ENCODE data around the gene ARHGAP32.

The ARHGAP32 gene

DNA sequence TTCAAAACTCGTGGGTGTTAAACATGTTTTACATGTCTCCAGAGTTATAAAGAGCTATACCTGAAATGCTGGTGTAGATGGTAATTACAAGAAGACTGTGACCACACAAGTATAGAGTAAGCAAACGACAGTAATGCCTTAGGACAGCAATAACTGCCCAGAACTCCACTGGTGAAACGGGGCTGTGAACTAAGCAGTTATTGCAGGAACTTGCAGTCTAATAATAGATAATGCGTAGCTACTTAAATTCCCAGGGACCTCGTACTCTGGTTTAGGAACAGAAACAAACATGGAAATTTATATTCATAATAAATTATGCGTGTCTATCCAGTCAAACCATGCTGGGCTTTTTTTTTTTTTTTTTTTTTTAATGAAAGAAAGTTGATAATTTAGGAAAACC, 224.5 kb downstream of the ARHGAP32 start:
- Histone ChIP-seq H3K4me1 (ENCODE audit: control insufficient read depth, insufficient read depth, low read length, poor library complexity, severe bottlenecking) (no peaks in the 10 kb centered on the region), H3K36me3 (ENCODE audit: control insufficient read depth, insufficient read depth, low read length) (no peaks in the 10 kb centered on the region), H3K27me3 (replicated peaks; ENCODE audit: control insufficient read depth, insufficient read depth, low read length, poor library complexity, severe bottlenecking) (no peaks in the 10 kb centered on the region), H3K27ac (ENCODE audit: insufficient read depth, low read length, poor library complexity, severe bottlenecking) (no peak overlapping the region), H3K9me3 (ENCODE audit: control insufficient read depth, low read length) (no peaks in the 10 kb centered on the region), H3K4me3 (ENCODE audit: insufficient read depth, low read depth, low read length, poor library complexity, severe bottlenecking) (no peak overlapping the region)
- DNase-seq = no peak

DNA sequence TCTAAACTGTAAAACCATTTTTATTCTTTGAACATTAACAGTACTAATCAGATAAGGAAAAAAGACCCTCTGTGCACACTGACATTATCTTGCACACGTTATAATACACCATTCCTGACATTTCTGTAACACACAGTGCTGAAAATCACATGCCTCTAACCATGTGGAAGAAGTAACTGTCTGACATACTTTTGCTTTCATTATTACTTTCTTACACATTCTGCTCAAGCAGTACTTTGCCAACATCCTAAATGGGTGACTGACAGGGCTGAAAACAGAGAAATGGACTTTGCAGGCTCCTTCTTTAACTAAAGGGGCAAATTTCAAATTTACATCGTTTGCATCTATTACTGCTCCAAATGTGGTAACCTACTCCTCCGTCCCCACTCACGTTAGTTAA, 226.6 kb downstream of the ARHGAP32 start:
- no peak for DNase-seq
- H3K27ac ChIP-seq (ENCODE audit: insufficient read depth, low read length, poor library complexity, severe bottlenecking) = no peak overlapping the region
- no peaks in the 10 kb centered on the region for H3K9me3 ChIP-seq (ENCODE audit: control insufficient read depth, low read length)
- no peaks in the 10 kb centered on the region for H3K4me1 ChIP-seq (ENCODE audit: control insufficient read depth, insufficient read depth, low read length, poor library complexity, severe bottlenecking)
- H3K36me3 ChIP-seq (ENCODE audit: control insufficient read depth, insufficient read depth, low read length) = no peaks in the 10 kb centered on the region
- H3K27me3 ChIP-seq (replicated peaks; ENCODE audit: control insufficient read depth, insufficient read depth, low read length, poor library complexity, severe bottlenecking) = no peaks in the 10 kb centered on the region
- H3K4me3 ChIP-seq (ENCODE audit: insufficient read depth, low read depth, low read length, poor library complexity, severe bottlenecking) = no peak overlapping the region

DNA sequence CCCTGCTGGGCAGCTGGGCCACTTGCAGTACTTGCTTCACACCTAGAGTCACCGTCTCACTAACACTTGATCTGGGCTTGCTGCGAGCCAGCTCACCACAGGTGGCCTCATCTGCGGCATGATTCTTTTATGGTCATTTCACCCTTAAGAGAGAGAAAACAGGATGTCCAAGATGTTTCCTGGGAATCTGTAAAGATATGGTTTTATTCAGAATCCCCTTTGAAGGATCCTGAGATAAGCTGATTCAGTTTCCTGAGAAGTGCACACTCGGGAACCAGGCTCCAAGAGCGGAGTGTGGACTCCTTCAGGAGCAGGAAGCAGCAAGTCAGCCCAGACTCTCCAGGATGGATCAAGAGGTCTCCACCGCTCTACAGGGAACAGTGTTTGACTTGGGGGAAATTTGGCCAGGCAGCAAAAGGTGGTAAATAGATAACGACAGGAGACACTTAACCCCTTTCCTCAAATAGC, 227.6 kb downstream of the ARHGAP32 start:
- no peak overlapping the region for H3K27ac ChIP-seq (ENCODE audit: insufficient read depth, low read length, poor library complexity, severe bottlenecking)
- DNase-seq = no peak
- no peaks in the 10 kb centered on the region for H3K36me3 ChIP-seq (ENCODE audit: control insufficient read depth, insufficient read depth, low read length)
- H3K4me3 ChIP-seq (ENCODE audit: insufficient read depth, low read depth, low read length, poor library complexity, severe bottlenecking) = no peak overlapping the region
- no peaks in the 10 kb centered on the region for H3K27me3 ChIP-seq (replicated peaks; ENCODE audit: control insufficient read depth, insufficient read depth, low read length, poor library complexity, severe bottlenecking)
- H3K4me1 ChIP-seq (ENCODE audit: control insufficient read depth, insufficient read depth, low read length, poor library complexity, severe bottlenecking) = no peaks in the 10 kb centered on the region
- H3K9me3 ChIP-seq (ENCODE audit: control insufficient read depth, low read length) = no peaks in the 10 kb centered on the region

DNA sequence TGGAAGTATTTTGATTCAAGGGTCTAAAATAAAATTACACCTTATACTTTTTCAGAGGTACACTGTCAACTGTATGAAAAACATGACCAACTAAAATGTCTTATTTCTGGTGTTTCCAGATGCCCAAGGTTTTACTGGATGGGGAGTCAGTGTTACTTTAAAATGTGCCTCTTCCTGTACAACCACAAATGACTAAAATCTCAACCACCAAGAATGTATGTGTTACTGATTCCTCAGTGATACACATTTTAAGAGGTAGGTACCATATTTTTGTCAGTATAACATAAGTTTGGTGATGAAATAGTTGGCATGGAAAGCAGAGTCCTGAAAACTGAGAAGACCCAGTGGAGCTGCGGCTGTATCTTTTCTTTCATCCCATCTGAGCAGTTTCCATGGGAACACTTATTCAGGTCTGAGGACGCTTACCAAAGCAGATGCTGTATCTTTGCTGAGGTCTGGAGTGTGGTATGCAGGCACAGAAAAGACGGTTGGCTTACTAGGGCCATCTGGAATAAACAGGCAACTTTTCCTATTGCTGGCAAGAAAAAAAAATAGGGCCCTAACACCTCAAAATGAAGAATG, 228.3 kb downstream of the ARHGAP32 start:
- H3K36me3 ChIP-seq (ENCODE audit: control insufficient read depth, insufficient read depth, low read length) = no peaks in the 10 kb centered on the region
- no peaks in the 10 kb centered on the region for H3K9me3 ChIP-seq (ENCODE audit: control insufficient read depth, low read length)
- no peaks in the 10 kb centered on the region for H3K27me3 ChIP-seq (replicated peaks; ENCODE audit: control insufficient read depth, insufficient read depth, low read length, poor library complexity, severe bottlenecking)
- H3K27ac ChIP-seq (ENCODE audit: insufficient read depth, low read length, poor library complexity, severe bottlenecking) = no peak overlapping the region
- DNase-seq = no peak
- H3K4me1 ChIP-seq (ENCODE audit: control insufficient read depth, insufficient read depth, low read length, poor library complexity, severe bottlenecking) = no peaks in the 10 kb centered on the region
- no peak overlapping the region for H3K4me3 ChIP-seq (ENCODE audit: insufficient read depth, low read depth, low read length, poor library complexity, severe bottlenecking)

DNA sequence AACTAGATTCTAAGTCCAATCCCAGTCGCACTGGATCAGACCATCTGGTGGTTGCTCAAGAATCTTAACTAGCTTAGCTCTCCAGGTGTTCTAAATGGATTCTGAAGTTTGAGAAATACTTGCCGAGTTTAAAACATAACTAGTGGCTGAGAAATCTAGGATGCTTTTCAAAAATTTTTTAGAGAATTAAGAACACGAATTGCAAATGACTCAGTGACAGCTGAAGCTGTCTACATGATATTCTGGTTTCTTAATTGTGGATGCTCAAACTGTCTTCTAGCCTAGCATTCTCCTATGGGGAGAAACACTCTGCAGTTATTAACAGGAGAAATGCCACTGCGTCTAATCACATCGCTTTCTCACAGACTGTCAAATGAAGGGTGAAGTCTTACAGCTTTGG, 229.2 kb downstream of the ARHGAP32 start:
- no peak for DNase-seq
- Histone ChIP-seq H3K4me3 (ENCODE audit: insufficient read depth, low read depth, low read length, poor library complexity, severe bottlenecking) (no peak overlapping the region), H3K27ac (ENCODE audit: insufficient read depth, low read length, poor library complexity, severe bottlenecking) (no peak overlapping the region), H3K36me3 (ENCODE audit: control insufficient read depth, insufficient read depth, low read length) (no peaks in the 10 kb centered on the region), H3K9me3 (ENCODE audit: control insufficient read depth, low read length) (no peaks in the 10 kb centered on the region), H3K27me3 (replicated peaks; ENCODE audit: control insufficient read depth, insufficient read depth, low read length, poor library complexity, severe bottlenecking) (no peaks in the 10 kb centered on the region), H3K4me1 (ENCODE audit: control insufficient read depth, insufficient read depth, low read length, poor library complexity, severe bottlenecking) (no peaks in the 10 kb centered on the region)

DNA sequence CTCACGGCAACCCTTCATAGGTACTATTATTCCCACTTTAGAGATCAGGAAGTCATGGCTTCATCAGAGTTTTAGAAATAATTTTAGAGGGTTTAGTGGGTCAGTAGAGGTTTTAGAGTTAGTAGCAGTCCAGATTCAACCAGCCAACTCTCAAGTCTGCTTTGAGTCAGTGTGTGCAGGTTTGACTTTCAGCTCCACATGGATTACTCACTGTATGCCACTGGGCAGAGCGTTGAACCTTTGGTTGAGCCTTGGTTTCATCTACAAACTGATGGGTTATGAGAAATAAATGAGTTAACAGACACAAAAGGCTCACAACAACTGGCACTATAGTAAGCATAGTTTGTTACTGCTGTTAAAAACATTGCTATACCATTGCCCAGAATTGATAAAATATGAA, 230.5 kb downstream of the ARHGAP32 start:
- DNase-seq = no peak
- H3K36me3 ChIP-seq (ENCODE audit: control insufficient read depth, insufficient read depth, low read length) = no peaks in the 10 kb centered on the region
- H3K27ac ChIP-seq (ENCODE audit: insufficient read depth, low read length, poor library complexity, severe bottlenecking) = no peak overlapping the region
- H3K4me3 ChIP-seq (ENCODE audit: insufficient read depth, low read depth, low read length, poor library complexity, severe bottlenecking) = no peak overlapping the region
- H3K9me3 ChIP-seq (ENCODE audit: control insufficient read depth, low read length) = no peaks in the 10 kb centered on the region
- H3K4me1 ChIP-seq (ENCODE audit: control insufficient read depth, insufficient read depth, low read length, poor library complexity, severe bottlenecking) = no peaks in the 10 kb centered on the region
- no peaks in the 10 kb centered on the region for H3K27me3 ChIP-seq (replicated peaks; ENCODE audit: control insufficient read depth, insufficient read depth, low read length, poor library complexity, severe bottlenecking)

DNA sequence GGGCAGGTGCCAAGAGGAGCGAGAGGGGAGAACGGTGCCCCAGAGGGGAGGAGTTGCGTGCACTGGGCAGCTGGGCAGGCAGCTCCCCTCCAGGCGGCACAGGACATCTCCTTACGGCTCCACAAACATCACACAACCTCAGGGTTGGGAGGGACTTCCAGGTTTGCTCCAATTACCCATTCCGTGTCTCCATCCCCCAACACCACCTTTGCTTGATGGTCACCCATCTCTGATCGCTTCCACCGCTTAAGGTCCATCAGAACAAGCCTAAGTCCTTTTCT, 235.0 kb downstream of the ARHGAP32 start:
- Histone ChIP-seq H3K27me3 (replicated peaks; ENCODE audit: control insufficient read depth, insufficient read depth, low read length, poor library complexity, severe bottlenecking) (no peaks in the 10 kb centered on the region), H3K27ac (ENCODE audit: insufficient read depth, low read length, poor library complexity, severe bottlenecking) (no peak overlapping the region), H3K36me3 (ENCODE audit: control insufficient read depth, insufficient read depth, low read length) (no peaks in the 10 kb centered on the region), H3K4me1 (ENCODE audit: control insufficient read depth, insufficient read depth, low read length, poor library complexity, severe bottlenecking) (no peaks in the 10 kb centered on the region), H3K9me3 (ENCODE audit: control insufficient read depth, low read length) (no peaks in the 10 kb centered on the region), H3K4me3 (ENCODE audit: insufficient read depth, low read depth, low read length, poor library complexity, severe bottlenecking) (no peak overlapping the region)
- DNase-seq = no peak

DNA sequence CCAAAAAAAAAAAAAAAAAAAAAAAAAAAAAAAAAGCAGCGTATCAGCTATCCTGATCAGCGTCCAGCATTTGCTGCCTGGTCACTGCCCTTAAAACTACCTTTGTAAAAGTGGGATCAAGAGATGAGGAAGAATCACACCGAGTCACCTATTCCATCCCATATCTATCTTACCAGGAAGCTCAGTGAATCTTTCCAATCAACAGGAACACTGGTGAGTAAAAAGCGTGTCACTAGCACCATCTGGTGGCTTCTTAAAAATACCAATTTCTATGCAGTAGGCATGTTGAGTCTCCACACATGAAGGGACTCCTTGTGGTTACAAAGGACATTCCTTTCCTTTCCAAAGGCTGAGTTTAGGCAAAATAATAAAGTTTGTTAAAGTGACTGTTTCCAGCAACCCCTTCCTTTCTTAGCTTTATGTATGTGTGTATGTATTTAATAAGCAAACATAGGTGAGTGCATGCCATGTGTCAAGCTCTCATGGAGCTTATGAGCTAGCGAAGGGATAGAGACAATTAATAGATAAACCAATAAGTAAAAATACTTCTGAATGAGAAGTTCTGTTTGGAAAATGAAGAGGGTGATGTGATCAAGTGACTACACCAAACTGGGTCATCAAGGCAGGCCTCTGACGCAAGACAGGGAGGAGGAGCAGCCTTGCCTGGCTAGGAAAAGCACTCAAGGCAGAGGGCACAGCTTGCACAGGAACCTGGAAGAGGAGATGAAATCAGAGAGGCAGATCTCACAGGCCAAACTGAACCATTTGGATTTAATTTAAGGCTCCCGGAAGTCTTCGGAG, 235.5 kb downstream of the ARHGAP32 start:
- Histone ChIP-seq H3K27me3 (replicated peaks; ENCODE audit: control insufficient read depth, insufficient read depth, low read length, poor library complexity, severe bottlenecking) (no peaks in the 10 kb centered on the region), H3K27ac (ENCODE audit: insufficient read depth, low read length, poor library complexity, severe bottlenecking) (no peak overlapping the region), H3K4me1 (ENCODE audit: control insufficient read depth, insufficient read depth, low read length, poor library complexity, severe bottlenecking) (no peaks in the 10 kb centered on the region), H3K36me3 (ENCODE audit: control insufficient read depth, insufficient read depth, low read length) (no peaks in the 10 kb centered on the region), H3K4me3 (ENCODE audit: insufficient read depth, low read depth, low read length, poor library complexity, severe bottlenecking) (no peak overlapping the region), H3K9me3 (ENCODE audit: control insufficient read depth, low read length) (no peaks in the 10 kb centered on the region)
- no peak for DNase-seq

DNA sequence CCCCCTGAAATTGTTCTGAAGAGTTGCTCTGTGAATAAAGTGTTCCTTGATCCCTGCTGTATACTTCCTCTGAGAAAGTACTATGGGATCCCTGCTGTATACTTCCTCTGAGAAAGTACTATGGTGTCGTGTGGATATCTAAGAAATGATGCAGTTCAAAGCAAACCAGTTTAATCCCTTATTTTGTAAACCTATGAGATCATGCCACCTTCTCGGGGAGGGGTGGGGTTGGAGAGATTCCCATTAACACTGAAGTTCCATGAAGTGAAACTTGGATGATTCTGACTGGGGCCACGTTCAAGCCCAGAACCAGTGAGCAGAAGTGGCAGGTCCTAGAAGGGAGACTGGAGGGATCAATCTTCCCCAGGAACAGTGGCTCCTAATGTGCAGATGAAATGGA, 236.5 kb downstream of the ARHGAP32 start:
- H3K4me3 ChIP-seq (ENCODE audit: insufficient read depth, low read depth, low read length, poor library complexity, severe bottlenecking) = no peak overlapping the region
- H3K27me3 ChIP-seq (replicated peaks; ENCODE audit: control insufficient read depth, insufficient read depth, low read length, poor library complexity, severe bottlenecking) = no peaks in the 10 kb centered on the region
- no peaks in the 10 kb centered on the region for H3K36me3 ChIP-seq (ENCODE audit: control insufficient read depth, insufficient read depth, low read length)

DNA sequence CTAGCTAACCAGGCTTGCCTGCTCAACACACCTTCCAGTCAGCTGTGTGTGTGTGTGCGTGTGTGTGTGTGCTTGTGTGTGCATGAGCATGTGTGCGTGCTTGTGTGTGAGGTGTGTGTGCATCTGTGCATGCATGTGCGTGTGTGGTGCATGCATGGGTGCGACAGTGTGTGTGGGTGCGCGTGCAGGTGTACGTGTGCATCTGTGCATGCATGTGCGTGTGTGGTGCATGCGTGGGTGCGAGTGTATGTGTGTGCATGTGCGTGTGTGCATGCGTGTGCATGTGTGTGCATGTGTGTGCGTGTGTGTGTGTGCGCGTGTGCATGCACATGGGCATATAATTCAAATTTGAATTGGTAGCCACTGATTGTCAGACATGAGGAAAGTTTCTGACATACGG, 239.0 kb downstream of the ARHGAP32 start:
- Histone ChIP-seq H3K27ac (ENCODE audit: insufficient read depth, low read length, poor library complexity, severe bottlenecking) (no peak overlapping the region), H3K36me3 (ENCODE audit: control insufficient read depth, insufficient read depth, low read length) (no peaks in the 10 kb centered on the region), H3K4me3 (ENCODE audit: insufficient read depth, low read depth, low read length, poor library complexity, severe bottlenecking) (no peak overlapping the region), H3K9me3 (ENCODE audit: control insufficient read depth, low read length) (no peaks in the 10 kb centered on the region), H3K4me1 (ENCODE audit: control insufficient read depth, insufficient read depth, low read length, poor library complexity, severe bottlenecking) (no peaks in the 10 kb centered on the region), H3K27me3 (replicated peaks; ENCODE audit: control insufficient read depth, insufficient read depth, low read length, poor library complexity, severe bottlenecking) (no peaks in the 10 kb centered on the region)
- DNase-seq = no peak

More for the DNA sequence above, 236.5 kb downstream of the ARHGAP32 start:
- Histone ChIP-seq H3K27ac (ENCODE audit: insufficient read depth, low read length, poor library complexity, severe bottlenecking) (no peak overlapping the region), H3K4me1 (ENCODE audit: control insufficient read depth, insufficient read depth, low read length, poor library complexity, severe bottlenecking) (no peaks in the 10 kb centered on the region), H3K9me3 (ENCODE audit: control insufficient read depth, low read length) (no peaks in the 10 kb centered on the region)
- no peak for DNase-seq
